IMR-90 (cell line): ENCODE data around the gene SPDYE9. TPM values are rescaled to one million over a fixed set of nuclear protein-coding genes. Genes with fewer than 3 reads are reported as not detected.
"Not testable (repeated sequence)": the region's sequence is repeated elsewhere in the genome, so short reads cannot be mapped to it uniquely, and the experiment has no call there.

ENCODE experiments used
- ATAC-seq: fragments of 200-7000 bp; cut with Tn5 transposase; 2 replicates; pipeline ENCODE4 v1.9.1; 2020; ENCODE audit warnings: low read depth, mild to moderate bottlenecking, moderate library complexity
- BruUV-seq: library from RNA; stranded (reverse); fragments of 400-500 nt; replicated peaks from 2 replicates; lab custom pipeline; 2021; lab: Mats Ljungman, UMichigan
- CTCF ChIA-PET: fragments of 300-600 bp; formaldehyde crosslinking; extraction: SDS; loops from one replicate; lab custom pipeline; 2021; ENCODE audit warnings: antibody characterized with exemption; lab: Yijun Ruan, JAX
- POLR2A ChIA-PET: fragments of 300-600 bp; sonication (Branson Sonifier 250); formaldehyde crosslinking; loops from one replicate; lab custom pipeline; 2022; ENCODE audit warnings: antibody characterized with exemption; ENCODE audit not compliant: unreplicated experiment; lab: Charles Lee
- DNase-seq: peaks from one replicate; pipeline ENCODE4 v3.0.0; 2013
- H2AFZ ChIP-seq: replicated peaks from 2 replicates; pipeline ENCODE3; 2013; ENCODE audit warnings: low read length, mild to moderate bottlenecking; ENCODE audit not compliant: poor library complexity
- H2AK5ac ChIP-seq: 2 replicates; pipeline ENCODE4 v1.6.1; 2013; ENCODE audit warnings: low read depth, low read length, inconsistent platforms
- H2AK9ac ChIP-seq: replicated peaks from 2 replicates; pipeline ENCODE3; 2013; ENCODE audit warnings: mild to moderate bottlenecking, low read depth, low read length, moderate library complexity; ENCODE audit not compliant: poor library complexity
- H2BK120ac ChIP-seq: 2 replicates; pipeline ENCODE4 v1.6.1; 2013; ENCODE audit warnings: low read depth, low read length, inconsistent platforms
- H2BK15ac ChIP-seq: 3 replicates; pipeline ENCODE4 v1.6.1; 2013; ENCODE audit warnings: low read depth, low read length, inconsistent platforms
- H2BK20ac ChIP-seq: 2 replicates; pipeline ENCODE4 v1.6.1; 2013; ENCODE audit warnings: low read depth, mild to moderate bottlenecking, inconsistent platforms, low read length, moderate library complexity
- H2BK5ac ChIP-seq: 2 replicates; pipeline ENCODE4 v1.6.1; 2013; ENCODE audit warnings: mild to moderate bottlenecking, low read depth, low read length, inconsistent platforms; ENCODE audit not compliant: poor library complexity, severe bottlenecking
- H3K14ac ChIP-seq: replicated peaks from 2 replicates; pipeline ENCODE4 v1.6.1; 2013; ENCODE audit warnings: low read depth, low read length, inconsistent platforms
- H3K18ac ChIP-seq: 2 replicates; pipeline ENCODE4 v1.6.1; 2013; ENCODE audit warnings: low read depth, low read length, control low read depth
- H3K23ac ChIP-seq: 2 replicates; pipeline ENCODE4 v1.6.1; 2013; ENCODE audit warnings: low read depth, low read length, inconsistent platforms
- H3K27ac ChIP-seq: 2 replicates; pipeline ENCODE4 v1.5.1; 2013; ENCODE audit warnings: mild to moderate bottlenecking, control low read depth, low read length; ENCODE audit not compliant: insufficient read depth
- H3K27me3 ChIP-seq: 2 replicates; pipeline ENCODE4 v1.6.1; 2013; ENCODE audit warnings: low read length; ENCODE audit not compliant: control insufficient read depth, insufficient read depth
- H3K36me3 ChIP-seq: 2 replicates; pipeline ENCODE4 v1.6.1; 2013; ENCODE audit warnings: low read length, mixed read lengths; ENCODE audit not compliant: control insufficient read depth, insufficient read depth
- H3K4ac ChIP-seq: 2 replicates; pipeline ENCODE4 v1.6.1; 2013; ENCODE audit warnings: low read depth, low read length, inconsistent platforms
- H3K4me1 ChIP-seq: 2 replicates; pipeline ENCODE4 v1.6.1; 2013; ENCODE audit warnings: low read length, mixed read lengths; ENCODE audit not compliant: control insufficient read depth, insufficient read depth
- H3K4me2 ChIP-seq: 2 replicates; pipeline ENCODE4 v1.6.1; 2013; ENCODE audit warnings: low read depth, mild to moderate bottlenecking, control low read depth, low read length, moderate library complexity
- H3K4me3 ChIP-seq: 2 replicates; pipeline ENCODE4 v1.5.1; 2013; ENCODE audit warnings: low read depth, mild to moderate bottlenecking, control low read depth, low read length, moderate library complexity; ENCODE audit not compliant: insufficient read depth
- H3K56ac ChIP-seq: 2 replicates; pipeline ENCODE4 v1.6.1; 2013; ENCODE audit warnings: low read length, inconsistent platforms; ENCODE audit not compliant: insufficient read depth; ENCODE audit errors: extremely low read depth
- H3K79me1 ChIP-seq, 2 experiments: 2 replicates each; pipeline ENCODE4 v1.6.1; 2013; ENCODE audit warnings: low read length in 2 of 2, inconsistent platforms in 1 of 2, low read depth in 1 of 2
- H3K9ac ChIP-seq: 2 replicates; pipeline ENCODE4 v1.6.1; 2013; ENCODE audit warnings: low read depth, low read length, control low read depth
- H3K9me1 ChIP-seq: 2 replicates; pipeline ENCODE4 v1.6.1; 2013; ENCODE audit warnings: low read length, inconsistent platforms; ENCODE audit not compliant: insufficient read depth
- H3K9me3 ChIP-seq: 2 replicates; pipeline ENCODE4 v1.6.1; 2013; ENCODE audit warnings: low read length; ENCODE audit not compliant: control insufficient read depth, insufficient read depth
- H4K20me1 ChIP-seq: 2 replicates; pipeline ENCODE4 v1.6.1; 2013; ENCODE audit warnings: low read length, inconsistent platforms; ENCODE audit not compliant: insufficient read depth
- H4K5ac ChIP-seq: 2 replicates; pipeline ENCODE4 v1.6.1; 2013; ENCODE audit warnings: mild to moderate bottlenecking, low read depth, low read length, control low read depth
- H4K8ac ChIP-seq, 2 experiments: 2 replicates each; pipeline ENCODE4 v1.6.1; 2013; ENCODE audit warnings: low read depth in 2 of 2, low read length in 2 of 2, control low read depth in 1 of 2, inconsistent platforms in 1 of 2
- H4K91ac ChIP-seq: 2 replicates; pipeline ENCODE4 v1.6.1; 2013; ENCODE audit warnings: low read depth, low read length, inconsistent platforms; ENCODE audit not compliant: insufficient read depth
- WGBS, 2 experiments: methylation state at CpG; one replicate each; pipeline versions ENCODE4 v1.1.5 to v1.1.7; 2013; ENCODE audit warnings: missing lambda C conversion rate in 2 of 2; ENCODE audit not compliant: insufficient read length in 1 of 2; ENCODE audit errors: extremely low coverage in 2 of 2; 5-methylcytosine and 5-hydroxymethylcytosine counted together
- dilution Hi-C: fragments of 300-500 bp; cut with HindIII; formaldehyde crosslinking; loops from one replicate; pipeline ENCODE4 v1.14.3; 2018; ENCODE audit warnings: low sequenced_read_pairs; ENCODE audit not compliant: unreplicated experiment
- in situ Hi-C: fragments of 300-500 bp; cut with MboI; formaldehyde crosslinking; loops from 3 replicates; pipeline ENCODE4 v1.14.3; 2019; ENCODE audit warnings: low sequenced_read_pairs, inconsistent platforms, mixed read lengths
- intact Hi-C: fragments of 100-400 bp; cut with micrococcal nuclease; formaldehyde crosslinking; loops from 2 replicates; pipeline ENCODE4 v1.10.0; 2022
- polyA plus RNA-seq, 3 experiments: library from polyadenylated mRNA; depleted of rRNA; stranded (reverse); fragments of >200 nt; gene quantifications; 2 replicates each; pipeline ENCODE4 v1.2.3, GENCODE V29; 2012; ENCODE audit warnings: low replicate concordance in 1 of 3
- total RNA-seq: library from RNA; depleted of rRNA; stranded (reverse); fragments of >200 nt; gene quantifications from 2 replicates; pipeline ENCODE4 v1.2.3, GENCODE V29; 2012

SPDYE9 gene
- total and polyA plus RNA-seq, 2 of the 4 experiments (the other 2 are of a cell fraction), result not detected

GRCh38 chr7:73118155-73118554 is 32.3 kb upstream of the SPDYE9 start:
- H3K27ac ChIP-seq, dilution Hi-C loops, H3K4me3 ChIP-seq, H4K5ac ChIP-seq, H2BK20ac ChIP-seq, H4K20me1 ChIP-seq, H2AK5ac ChIP-seq, H3K9me3 ChIP-seq, CTCF ChIA-PET, H3K14ac ChIP-seq, H3K27me3 ChIP-seq, H3K18ac ChIP-seq, H2AFZ ChIP-seq, H2BK15ac ChIP-seq, POLR2A ChIA-PET, ATAC-seq, H3K79me1 ChIP-seq, H2AK9ac ChIP-seq, H3K23ac ChIP-seq, BruUV-seq, DNase-seq, H2BK120ac ChIP-seq, H3K4ac ChIP-seq, H3K9ac ChIP-seq, H3K56ac ChIP-seq, in situ Hi-C loops, H3K4me1 ChIP-seq, H4K91ac ChIP-seq, intact Hi-C loops, H3K36me3 ChIP-seq, H3K9me1 ChIP-seq, H2BK5ac ChIP-seq, H3K4me2 ChIP-seq, H4K8ac ChIP-seq: not testable (repeated sequence)
- no CpG with 5 or more reads among the region's 1 CpG for WGBS, 2 experiments

GRCh38 chr7:73057811-73058210 is 28.0 kb downstream of the SPDYE9 start, which contains the start of gene SPDYE11:
TSS of gene SPDYE11 (minus strand) at chr7:73057911. CDS start at chr7:73056111, 1,800 bp downstream.
- H3K9ac ChIP-seq, H2BK120ac ChIP-seq, H2BK5ac ChIP-seq, intact Hi-C loops, in situ Hi-C loops, CTCF ChIA-PET, H4K8ac ChIP-seq, BruUV-seq, H2AK9ac ChIP-seq, DNase-seq, H2BK20ac ChIP-seq, POLR2A ChIA-PET, H2BK15ac ChIP-seq, H4K20me1 ChIP-seq, H4K91ac ChIP-seq, H3K4ac ChIP-seq, H3K14ac ChIP-seq, H3K9me3 ChIP-seq, H3K27ac ChIP-seq, H3K23ac ChIP-seq, H2AK5ac ChIP-seq, H2AFZ ChIP-seq, ATAC-seq, H3K4me2 ChIP-seq, H3K79me1 ChIP-seq, H3K56ac ChIP-seq, H4K5ac ChIP-seq, H3K9me1 ChIP-seq, H3K18ac ChIP-seq, H3K27me3 ChIP-seq, dilution Hi-C loops, H3K36me3 ChIP-seq, H3K4me3 ChIP-seq, H3K4me1 ChIP-seq: not testable (repeated sequence)
- WGBS, 2 experiments, result no CpG with 5 or more reads among the region's 8 CpGs
